K562 (cell line): ENCODE data around the gene RNF41. TPM values are rescaled to one million over a fixed set of nuclear protein-coding genes. Genes with fewer than 3 reads are reported as not detected.

Experiments
- ARNT ChIP-seq, 2 experiments: fragments of 450-650 bp; IDR thresholded peaks; 2 replicates each; pipeline ENCODE4 v1.6.1; 2016; ENCODE audit warnings: mild to moderate bottlenecking in 1 of 2
- ATF7 ChIP-seq: fragments of 450-650 bp; IDR thresholded peaks from 2 replicates; pipeline ENCODE4 v1.7.1; 2014; ENCODE audit warnings: mild to moderate bottlenecking, moderate library complexity
- CCNT2 ChIP-seq: IDR thresholded peaks from 2 replicates; pipeline ENCODE4 v1.6.1; 2011; ENCODE audit warnings: borderline replicate concordance, low read depth, mild to moderate bottlenecking, moderate library complexity, mixed read lengths, low read length; ENCODE audit not compliant: insufficient read length; ENCODE audit errors: extremely low read depth
- ETV5 ChIP-seq: sonication (generic); formaldehyde crosslinking; IDR thresholded peaks from 2 replicates; pipeline ENCODE4 v1.4.0; 2020; ENCODE audit warnings: low read depth, mild to moderate bottlenecking, missing genetic modification reagents
- HNRNPL ChIP-seq: fragments of 200-400 bp; formaldehyde crosslinking; IDR thresholded peaks from 2 replicates; pipeline ENCODE4 v1.6.1; 2017; ENCODE audit warnings: low read depth, mild to moderate bottlenecking, low read length
- POLR2A ChIP-seq: fragments of 450-650 bp; conservative IDR thresholded peaks from 2 replicates; pipeline ENCODE4 v1.6.1; 2016
- SREBF1 ChIP-seq: fragments of 150-350 bp; IDR thresholded peaks from 2 replicates; pipeline ENCODE4 v1.6.1; 2014; ENCODE audit warnings: antibody characterized with exemption, low read depth, low read length, borderline replicate concordance
- TAF1 ChIP-seq: IDR thresholded peaks from 2 replicates; pipeline ENCODE4 v1.6.1; 2011; ENCODE audit warnings: mild to moderate bottlenecking, low read length, moderate library complexity; ENCODE audit not compliant: insufficient read depth, control insufficient read depth, severe bottlenecking; ENCODE audit errors: extremely low read depth
- ZNF384 ChIP-seq: IDR thresholded peaks from 2 replicates; pipeline ENCODE4 v1.6.1; 2012; ENCODE audit warnings: low read depth, low read length, improper control_type of control experiment
- polyA plus RNA-seq, 8 experiments: library from polyadenylated mRNA; depleted of rRNA in 4 of 8; stranded (reverse) in 5 of 8; unstranded in 3 of 8; fragments of >200 nt; fragmentation: Nextera tagmentation in 2 of 8; fragmentation: Illumina TruSeq in 1 of 8; extraction: Ambion mirVana in 2 of 8; extraction: Trizol in 1 of 8; gene quantifications; 2 replicates each; pipeline versions ENCODE4 v1.2.1 to v1.2.3, GENCODE V29; 2011 to 2014; ENCODE audit warnings: inconsistent platforms in 1 of 8, missing spikeins in 1 of 8
- total RNA-seq, 7 experiments: library from RNA; depleted of rRNA in 6 of 7; stranded (reverse); fragments of >200 nt in 6 of 7; fragmentation: Illumina TruSeq in 2 of 7; extraction: Trizol in 2 of 7; gene quantifications; 2 replicates each; pipeline versions ENCODE4 v1.2.1 to v1.2.3, GENCODE V29; 2011 to 2021; ENCODE audit warnings: low replicate concordance in 1 of 7
- TF ChIP-seq, protein P1 (sequence below): fragments of 450-650 bp; IDR thresholded peaks from 2 replicates; pipeline ENCODE4 v1.6.1; 2017; ENCODE audit warnings: antibody characterized with exemption, mild to moderate bottlenecking
- TF ChIP-seq, protein P2 (sequence below): sonication (generic); formaldehyde crosslinking; IDR thresholded peaks from 2 replicates; pipeline ENCODE4 v1.8.0; 2022; ENCODE audit warnings: mild to moderate bottlenecking, missing genetic modification reagents
- TF ChIP-seq, protein P3 (sequence below): fragments of 450-650 bp; formaldehyde crosslinking; IDR thresholded peaks from 2 replicates; pipeline ENCODE4 v1.4.0; 2020; ENCODE audit warnings: mild to moderate bottlenecking, moderate library complexity
- TF ChIP-seq, protein P4 (sequence below): IDR thresholded peaks from 2 replicates; pipeline ENCODE4 v1.6.1; 2011; ENCODE audit warnings: borderline replicate concordance, low read depth, mild to moderate bottlenecking, moderate library complexity, low read length; ENCODE audit not compliant: insufficient read depth, poor library complexity, severe bottlenecking
- TF ChIP-seq, protein P5 (sequence below): sonication (generic); formaldehyde crosslinking; IDR thresholded peaks from 2 replicates; pipeline ENCODE4 v1.8.0; 2022; ENCODE audit warnings: mild to moderate bottlenecking, missing genetic modification reagents
- TF ChIP-seq, protein P6 (sequence below): IDR thresholded peaks from 2 replicates; pipeline ENCODE4 v1.6.1; 2011; ENCODE audit not compliant: insufficient read length; ENCODE audit errors: extremely low read depth

The RNF41 gene
- total and polyA plus RNA-seq, 9 of the 15 experiments (the other 6 are each of a cell fraction or from before 2014, with no cell fraction given), result 28.2 to 46.8 (median 33.8) TPM

DNA sequence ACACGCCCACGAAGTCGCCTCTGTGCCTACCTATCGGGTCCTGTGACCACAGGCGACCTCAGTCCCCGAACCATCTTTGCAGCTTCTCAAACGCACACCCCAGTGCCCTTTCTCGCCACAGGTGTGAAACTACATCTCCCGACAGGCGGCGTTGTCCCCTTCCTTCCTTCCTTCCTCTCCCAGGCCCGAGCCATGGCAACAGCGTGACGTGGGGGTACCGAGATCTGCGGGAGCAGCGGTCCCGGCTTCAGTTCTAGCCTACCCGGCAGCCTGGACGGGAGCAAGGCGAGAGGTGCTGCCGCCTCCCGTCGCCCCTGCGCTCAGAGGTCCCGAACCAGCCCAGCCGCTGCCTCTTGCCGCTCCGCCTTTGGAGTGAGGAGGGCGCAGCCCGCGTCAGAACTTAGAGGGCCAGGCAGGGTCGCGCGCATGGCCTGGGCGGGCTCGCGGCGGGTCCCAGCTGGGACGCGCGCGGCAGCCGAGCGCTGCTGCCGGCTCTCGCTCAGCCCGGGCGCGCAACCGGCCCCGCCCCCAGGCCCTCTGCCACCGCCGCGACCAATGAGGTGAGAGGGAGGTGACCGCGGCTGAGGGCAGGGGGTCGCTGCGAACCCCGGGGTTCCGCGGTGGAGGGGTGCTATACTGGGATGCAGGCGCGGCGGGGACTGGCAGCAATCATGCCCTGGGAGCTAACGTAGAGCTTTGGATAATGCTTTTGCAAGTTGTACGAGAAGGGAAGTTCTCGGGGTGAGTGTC, 45.1 kb upstream of the RNF41 start, which contains the start of gene COQ10A (continued):
- TF ChIP-seq, protein P1, sequence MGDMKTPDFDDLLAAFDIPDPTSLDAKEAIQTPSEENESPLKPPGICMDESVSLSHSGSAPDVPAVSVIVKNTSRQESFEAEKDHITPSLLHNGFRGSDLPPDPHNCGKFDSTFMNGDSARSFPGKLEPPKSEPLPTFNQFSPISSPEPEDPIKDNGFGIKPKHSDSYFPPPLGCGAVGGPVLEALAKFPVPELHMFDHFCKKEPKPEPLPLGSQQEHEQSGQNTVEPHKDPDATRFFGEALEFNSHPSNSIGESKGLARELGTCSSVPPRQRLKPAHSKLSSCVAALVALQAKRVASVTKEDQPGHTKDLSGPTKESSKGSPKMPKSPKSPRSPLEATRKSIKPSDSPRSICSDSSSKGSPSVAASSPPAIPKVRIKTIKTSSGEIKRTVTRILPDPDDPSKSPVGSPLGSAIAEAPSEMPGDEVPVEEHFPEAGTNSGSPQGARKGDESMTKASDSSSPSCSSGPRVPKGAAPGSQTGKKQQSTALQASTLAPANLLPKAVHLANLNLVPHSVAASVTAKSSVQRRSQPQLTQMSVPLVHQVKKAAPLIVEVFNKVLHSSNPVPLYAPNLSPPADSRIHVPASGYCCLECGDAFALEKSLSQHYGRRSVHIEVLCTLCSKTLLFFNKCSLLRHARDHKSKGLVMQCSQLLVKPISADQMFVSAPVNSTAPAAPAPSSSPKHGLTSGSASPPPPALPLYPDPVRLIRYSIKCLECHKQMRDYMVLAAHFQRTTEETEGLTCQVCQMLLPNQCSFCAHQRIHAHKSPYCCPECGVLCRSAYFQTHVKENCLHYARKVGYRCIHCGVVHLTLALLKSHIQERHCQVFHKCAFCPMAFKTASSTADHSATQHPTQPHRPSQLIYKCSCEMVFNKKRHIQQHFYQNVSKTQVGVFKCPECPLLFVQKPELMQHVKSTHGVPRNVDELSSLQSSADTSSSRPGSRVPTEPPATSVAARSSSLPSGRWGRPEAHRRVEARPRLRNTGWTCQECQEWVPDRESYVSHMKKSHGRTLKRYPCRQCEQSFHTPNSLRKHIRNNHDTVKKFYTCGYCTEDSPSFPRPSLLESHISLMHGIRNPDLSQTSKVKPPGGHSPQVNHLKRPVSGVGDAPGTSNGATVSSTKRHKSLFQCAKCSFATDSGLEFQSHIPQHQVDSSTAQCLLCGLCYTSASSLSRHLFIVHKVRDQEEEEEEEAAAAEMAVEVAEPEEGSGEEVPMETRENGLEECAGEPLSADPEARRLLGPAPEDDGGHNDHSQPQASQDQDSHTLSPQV, result peak; percentile 41; the same call in 1 of the 2 replicates
- TF ChIP-seq, protein P2, sequence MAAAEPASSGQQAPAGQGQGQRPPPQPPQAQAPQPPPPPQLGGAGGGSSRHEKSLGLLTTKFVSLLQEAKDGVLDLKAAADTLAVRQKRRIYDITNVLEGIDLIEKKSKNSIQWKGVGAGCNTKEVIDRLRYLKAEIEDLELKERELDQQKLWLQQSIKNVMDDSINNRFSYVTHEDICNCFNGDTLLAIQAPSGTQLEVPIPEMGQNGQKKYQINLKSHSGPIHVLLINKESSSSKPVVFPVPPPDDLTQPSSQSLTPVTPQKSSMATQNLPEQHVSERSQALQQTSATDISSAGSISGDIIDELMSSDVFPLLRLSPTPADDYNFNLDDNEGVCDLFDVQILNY (CRISPR knock-in tag), result no peak
- TF ChIP-seq, protein P3, sequence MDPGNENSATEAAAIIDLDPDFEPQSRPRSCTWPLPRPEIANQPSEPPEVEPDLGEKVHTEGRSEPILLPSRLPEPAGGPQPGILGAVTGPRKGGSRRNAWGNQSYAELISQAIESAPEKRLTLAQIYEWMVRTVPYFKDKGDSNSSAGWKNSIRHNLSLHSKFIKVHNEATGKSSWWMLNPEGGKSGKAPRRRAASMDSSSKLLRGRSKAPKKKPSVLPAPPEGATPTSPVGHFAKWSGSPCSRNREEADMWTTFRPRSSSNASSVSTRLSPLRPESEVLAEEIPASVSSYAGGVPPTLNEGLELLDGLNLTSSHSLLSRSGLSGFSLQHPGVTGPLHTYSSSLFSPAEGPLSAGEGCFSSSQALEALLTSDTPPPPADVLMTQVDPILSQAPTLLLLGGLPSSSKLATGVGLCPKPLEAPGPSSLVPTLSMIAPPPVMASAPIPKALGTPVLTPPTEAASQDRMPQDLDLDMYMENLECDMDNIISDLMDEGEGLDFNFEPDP (CRISPR knock-in tag), result no peak
- TF ChIP-seq ETV5 (peak; percentile 77), HNRNPL (no peak), SREBF1 (no peak), TAF1 (peak; percentile 50), ATF7 (peak; percentile 88), CCNT2 (peak; percentile 75), ARNT (IDR thresholded peaks at IDR 0.05) (no peak), ZNF384 (0 out of 2 replicates have a peak, but pooled peaks have one; percentile 4), POLR2A (peak; percentile 90)
- TF ChIP-seq, protein P4, sequence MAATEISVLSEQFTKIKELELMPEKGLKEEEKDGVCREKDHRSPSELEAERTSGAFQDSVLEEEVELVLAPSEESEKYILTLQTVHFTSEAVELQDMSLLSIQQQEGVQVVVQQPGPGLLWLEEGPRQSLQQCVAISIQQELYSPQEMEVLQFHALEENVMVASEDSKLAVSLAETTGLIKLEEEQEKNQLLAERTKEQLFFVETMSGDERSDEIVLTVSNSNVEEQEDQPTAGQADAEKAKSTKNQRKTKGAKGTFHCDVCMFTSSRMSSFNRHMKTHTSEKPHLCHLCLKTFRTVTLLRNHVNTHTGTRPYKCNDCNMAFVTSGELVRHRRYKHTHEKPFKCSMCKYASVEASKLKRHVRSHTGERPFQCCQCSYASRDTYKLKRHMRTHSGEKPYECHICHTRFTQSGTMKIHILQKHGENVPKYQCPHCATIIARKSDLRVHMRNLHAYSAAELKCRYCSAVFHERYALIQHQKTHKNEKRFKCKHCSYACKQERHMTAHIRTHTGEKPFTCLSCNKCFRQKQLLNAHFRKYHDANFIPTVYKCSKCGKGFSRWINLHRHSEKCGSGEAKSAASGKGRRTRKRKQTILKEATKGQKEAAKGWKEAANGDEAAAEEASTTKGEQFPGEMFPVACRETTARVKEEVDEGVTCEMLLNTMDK, result peak; percentile 82
- TF ChIP-seq, protein P5, sequence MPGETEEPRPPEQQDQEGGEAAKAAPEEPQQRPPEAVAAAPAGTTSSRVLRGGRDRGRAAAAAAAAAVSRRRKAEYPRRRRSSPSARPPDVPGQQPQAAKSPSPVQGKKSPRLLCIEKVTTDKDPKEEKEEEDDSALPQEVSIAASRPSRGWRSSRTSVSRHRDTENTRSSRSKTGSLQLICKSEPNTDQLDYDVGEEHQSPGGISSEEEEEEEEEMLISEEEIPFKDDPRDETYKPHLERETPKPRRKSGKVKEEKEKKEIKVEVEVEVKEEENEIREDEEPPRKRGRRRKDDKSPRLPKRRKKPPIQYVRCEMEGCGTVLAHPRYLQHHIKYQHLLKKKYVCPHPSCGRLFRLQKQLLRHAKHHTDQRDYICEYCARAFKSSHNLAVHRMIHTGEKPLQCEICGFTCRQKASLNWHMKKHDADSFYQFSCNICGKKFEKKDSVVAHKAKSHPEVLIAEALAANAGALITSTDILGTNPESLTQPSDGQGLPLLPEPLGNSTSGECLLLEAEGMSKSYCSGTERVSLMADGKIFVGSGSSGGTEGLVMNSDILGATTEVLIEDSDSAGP (CRISPR knock-in tag), result peak; percentile 60; the same call in 1 of the 2 replicates
- TF ChIP-seq, protein P6, sequence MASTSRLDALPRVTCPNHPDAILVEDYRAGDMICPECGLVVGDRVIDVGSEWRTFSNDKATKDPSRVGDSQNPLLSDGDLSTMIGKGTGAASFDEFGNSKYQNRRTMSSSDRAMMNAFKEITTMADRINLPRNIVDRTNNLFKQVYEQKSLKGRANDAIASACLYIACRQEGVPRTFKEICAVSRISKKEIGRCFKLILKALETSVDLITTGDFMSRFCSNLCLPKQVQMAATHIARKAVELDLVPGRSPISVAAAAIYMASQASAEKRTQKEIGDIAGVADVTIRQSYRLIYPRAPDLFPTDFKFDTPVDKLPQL, result no peak
